HG03095 (cell line): Measurements from ENCODE around the gene ZBTB46.
A peak's percentile ranks its signal among the peaks of the same experiment; 100 is the strongest.
"Not testable (repeated sequence)": the region's sequence is repeated elsewhere in the genome, so short reads cannot be mapped to it uniquely, and the experiment has no call there.

Experiments used
- ATAC-seq: cut with Tn5 transposase; IDR thresholded peaks from one replicate; pipeline ENCODE4 v1.9.1; 2021; ENCODE audit warnings: moderate library complexity; ENCODE audit not compliant: unreplicated experiment

ZBTB46 gene

GRCh38 chr20:63830841-63831588 is at the start of gene ZBTB46:
Gene ZBTB46, minus strand, starts transcription at chr20:63831264. Its CDS starts 40,507 bp downstream, at chr20:63790757.
- peak; percentile 45 for ATAC-seq

GRCh38 chr20:63878899-63879663 is 48.0 kb upstream of the ZBTB46 start:
- ATAC-seq, result no peak

- ATAC-seq, result no peak
Measured at GRCh38 chr20:63877755-63878470, 46.8 kb upstream of the ZBTB46 start.

GRCh38 chr20:63876489-63877036 is 45.5 kb upstream of the ZBTB46 start:
- no peak for ATAC-seq

GRCh38 chr20:63874241-63874640 is 43.2 kb upstream of the ZBTB46 start:
- not testable (repeated sequence) for ATAC-seq

GRCh38 chr20:63873477-63873971 is 42.5 kb upstream of the ZBTB46 start:
- no peak for ATAC-seq

- ATAC-seq, result no peak
Measured at GRCh38 chr20:63868264-63868663, 37.2 kb upstream of the ZBTB46 start.

- ATAC-seq, result not testable (repeated sequence)
Measured at GRCh38 chr20:63867042-63867441, 36.0 kb upstream of the ZBTB46 start.

- ATAC-seq, result peak; percentile 61
Measured at GRCh38 chr20:63864978-63865640, 34.0 kb upstream of the ZBTB46 start, which contains the start of gene TPD52L2. Gene TPD52L2, plus strand, starts transcription at chr20:63865270. Its CDS starts 96 bp downstream, at chr20:63865366.

GRCh38 chr20:63864545-63864977 is 33.5 kb upstream of the ZBTB46 start:
- no peak for ATAC-seq

- ATAC-seq, result peak; percentile 58
Measured at GRCh38 chr20:63863798-63864544, 32.9 kb upstream of the ZBTB46 start.

GRCh38 chr20:63863021-63863797 is 32.1 kb upstream of the ZBTB46 start:
- ATAC-seq, result no peak

- no peak for ATAC-seq
Measured at GRCh38 chr20:63861981-63862901, 31.2 kb upstream of the ZBTB46 start.

- ATAC-seq, result no peak
Measured at GRCh38 chr20:63861365-63861934, 30.4 kb upstream of the ZBTB46 start, which contains the start of gene ABHD16B. Gene ABHD16B, plus strand, starts transcription at chr20:63861498. Its CDS starts 43 bp downstream, at chr20:63861541.

GRCh38 chr20:63860325-63861051 is 29.4 kb upstream of the ZBTB46 start:
- ATAC-seq, result no peak

GRCh38 chr20:63859166-63859699 is 28.2 kb upstream of the ZBTB46 start:
- no peak for ATAC-seq
